Measurements from ENCODE around the gene AGTR1.
"Not testable (repeated sequence)": the region's sequence is repeated elsewhere in the genome, so short reads cannot be mapped to it uniquely, and the experiment has no call there.

The AGTR1 gene

DNA sequence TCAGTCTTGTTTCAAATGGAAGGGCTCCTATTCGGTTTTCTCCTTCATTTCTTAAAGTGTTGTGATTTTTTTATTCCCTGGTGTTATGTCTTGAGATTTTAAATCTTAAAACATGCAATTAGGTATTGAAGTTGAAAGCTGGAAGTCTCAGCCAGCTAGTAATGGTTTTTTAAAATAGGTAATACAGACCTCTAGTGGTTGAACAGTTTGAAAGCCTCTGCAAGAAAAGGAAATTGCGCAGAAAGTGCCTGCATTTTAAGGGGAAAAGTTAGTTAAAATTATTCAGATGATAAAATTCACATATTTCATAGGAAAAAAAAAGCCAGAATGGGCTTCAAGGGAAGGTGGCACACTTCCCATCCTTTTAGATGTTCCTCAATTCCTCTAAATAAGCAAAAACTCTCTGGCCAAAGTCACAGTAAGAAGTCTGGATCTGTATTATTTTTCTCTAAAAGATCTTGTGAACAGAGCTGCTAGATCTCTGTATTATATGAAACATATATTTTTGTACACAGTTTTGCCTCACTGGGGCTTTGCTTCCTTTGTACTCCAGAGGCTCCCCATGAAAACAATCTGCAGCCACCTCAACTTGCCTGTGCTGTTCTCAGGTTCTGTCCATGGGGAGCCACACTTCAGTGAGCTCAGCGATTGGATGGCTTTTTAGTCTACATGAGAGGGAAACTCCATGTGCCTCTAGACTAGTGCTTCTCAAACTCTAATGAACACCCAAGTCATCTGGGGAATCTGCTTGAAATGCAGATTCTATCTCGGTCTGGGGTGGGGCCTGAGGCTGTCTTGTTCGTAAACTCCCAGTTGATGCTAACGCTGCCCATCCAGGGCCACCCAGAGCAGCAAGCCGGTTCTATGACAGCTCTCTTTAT, 21.5 kb downstream of the AGTR1 start:
- no peak for DNase-seq

DNA sequence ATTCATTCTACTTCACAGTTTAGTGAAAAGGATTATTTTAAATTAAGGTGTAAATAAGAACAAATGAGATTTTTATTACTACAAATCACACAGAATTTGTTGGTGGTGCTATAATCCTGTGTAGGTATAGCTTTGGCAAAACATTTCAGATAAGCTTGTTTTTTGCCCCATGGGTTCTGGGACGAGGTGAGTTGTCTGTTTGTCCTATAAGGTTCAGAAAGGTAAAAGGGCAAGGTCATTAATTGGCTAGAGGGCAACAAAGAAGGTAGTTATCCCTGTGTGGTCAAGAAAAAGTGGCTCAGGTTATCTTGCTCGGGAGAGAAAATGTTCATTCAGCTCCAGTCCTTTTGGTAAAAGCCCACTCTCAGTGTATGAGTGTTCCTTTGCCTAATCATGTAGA, 23.2 kb downstream of the AGTR1 start:
- DNase-seq: no peak

DNA sequence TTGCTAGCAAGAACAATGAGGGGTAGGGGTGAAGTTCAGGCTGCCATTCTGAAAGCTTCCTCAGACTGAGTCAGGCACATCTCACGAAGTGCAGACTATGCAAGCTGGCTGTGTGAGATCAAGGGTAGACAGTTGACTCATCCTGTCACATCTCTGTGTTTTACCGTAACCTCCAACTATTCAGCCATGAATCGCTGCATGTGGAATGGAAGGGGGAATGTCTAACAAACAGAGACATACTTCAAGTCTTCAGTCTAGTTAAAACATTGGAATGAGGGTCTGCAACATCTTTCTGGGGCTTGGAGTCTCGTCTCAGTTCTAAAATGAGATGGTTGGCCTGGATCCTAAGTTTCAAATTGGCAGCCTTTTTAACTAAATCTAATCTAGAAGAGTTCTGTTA, 25.9 kb downstream of the AGTR1 start:
- DNase-seq: no peak

DNA sequence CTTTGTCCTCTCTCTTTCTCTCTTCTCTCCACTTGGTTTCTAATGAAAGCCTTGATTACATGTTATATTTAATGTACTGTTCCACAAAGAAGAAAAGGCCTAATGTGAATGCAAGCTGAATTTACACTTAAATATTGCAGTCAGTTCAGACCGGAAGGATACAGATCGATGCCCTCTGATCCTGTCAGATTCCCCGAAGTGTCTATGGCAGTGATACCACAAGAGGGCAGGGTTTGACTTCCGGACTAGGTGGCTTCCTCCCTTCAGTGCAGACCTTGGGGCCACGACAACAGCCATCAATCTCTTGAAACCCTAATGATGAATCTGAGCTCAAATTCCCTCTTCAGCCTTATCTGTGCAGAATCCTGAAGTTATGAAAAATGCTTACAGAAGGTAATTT, 29.5 kb downstream of the AGTR1 start:
- no peak for DNase-seq

DNA sequence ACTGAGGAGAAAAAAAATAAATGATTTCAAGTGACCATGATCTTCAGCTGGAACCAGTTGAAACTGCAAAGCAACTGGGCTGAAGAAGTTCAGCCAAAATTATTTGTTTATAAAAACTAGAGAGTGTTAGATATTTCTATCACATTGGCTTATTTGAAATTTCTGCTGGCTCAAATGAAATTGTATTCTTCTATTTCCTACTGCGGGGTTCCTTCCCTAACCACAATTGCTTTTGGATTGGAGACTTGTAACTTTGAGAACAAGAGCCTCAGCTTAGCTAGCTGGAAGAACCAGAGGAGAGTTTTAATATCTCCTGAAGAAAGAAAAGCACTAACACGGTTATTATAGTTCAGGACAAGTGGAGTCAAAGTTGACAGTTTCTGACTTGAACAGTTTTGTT, 31.1 kb downstream of the AGTR1 start:
- no peak for DNase-seq

DNA sequence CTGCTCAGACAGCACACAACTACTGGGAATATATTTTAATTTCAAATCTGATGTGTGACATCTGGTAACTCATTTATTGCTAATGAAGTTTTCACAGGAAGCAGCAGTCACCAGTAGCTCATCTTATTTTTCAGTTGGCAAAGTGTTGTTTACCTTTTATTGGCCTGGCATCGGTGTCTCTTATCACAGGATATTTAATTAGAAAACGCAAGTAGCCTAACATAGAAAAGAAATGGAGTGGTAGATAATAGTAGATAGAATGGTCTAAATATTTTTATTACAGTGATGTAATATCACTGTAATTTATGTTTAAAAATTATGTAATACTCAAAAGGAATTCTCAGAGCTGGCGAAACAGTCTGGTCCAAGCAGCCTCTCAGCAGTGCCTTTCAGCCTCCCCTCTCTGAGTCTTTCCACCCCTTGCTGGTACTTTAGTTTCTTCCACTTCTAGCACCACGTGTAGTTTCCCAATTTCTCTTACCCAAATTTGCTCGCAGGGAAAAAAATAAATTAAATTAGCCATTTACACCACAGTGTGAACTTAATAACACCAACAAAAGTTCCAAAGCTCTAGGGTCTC, 31.9 kb downstream of the AGTR1 start:
- DNase-seq: no peak

DNA sequence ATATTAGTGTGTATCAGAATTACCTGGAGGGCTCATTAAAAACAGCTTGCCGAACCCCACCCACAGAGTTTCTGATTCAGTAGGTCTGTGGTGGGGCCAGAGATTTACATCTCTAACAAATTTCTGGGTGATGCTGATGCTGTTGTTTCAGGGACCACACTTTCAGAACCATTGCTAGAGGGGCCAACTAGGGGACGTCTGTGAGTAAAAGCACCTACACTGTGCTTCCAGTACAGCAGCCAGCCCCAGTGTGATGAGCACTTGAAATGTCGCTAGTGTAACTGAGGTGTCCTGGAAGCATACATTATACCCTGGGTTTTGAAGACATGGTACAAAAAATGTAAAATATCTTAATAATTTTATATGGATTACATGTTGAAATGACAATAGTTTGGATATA, 33.0 kb downstream of the AGTR1 start:
- DNase-seq: no peak

DNA sequence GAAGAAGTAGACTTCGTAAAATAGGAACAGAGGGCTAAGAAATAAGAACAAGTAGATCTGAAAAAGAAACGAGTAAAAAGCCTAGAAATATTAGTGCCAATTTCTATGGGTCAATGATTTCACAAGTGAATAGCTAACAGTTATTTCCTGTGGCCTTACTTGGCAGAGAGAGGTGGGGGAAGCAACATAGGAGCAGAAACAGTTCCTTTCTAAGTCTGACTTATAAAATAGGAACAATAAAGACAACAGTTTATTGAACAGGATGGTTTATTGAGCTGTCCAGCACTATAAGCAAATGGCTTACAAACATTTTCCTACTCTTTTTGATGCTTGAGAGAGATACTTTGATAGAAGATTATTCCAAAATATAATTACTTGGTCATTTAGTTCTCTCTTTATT, 37.9 kb downstream of the AGTR1 start:
- DNase-seq: no peak

DNA sequence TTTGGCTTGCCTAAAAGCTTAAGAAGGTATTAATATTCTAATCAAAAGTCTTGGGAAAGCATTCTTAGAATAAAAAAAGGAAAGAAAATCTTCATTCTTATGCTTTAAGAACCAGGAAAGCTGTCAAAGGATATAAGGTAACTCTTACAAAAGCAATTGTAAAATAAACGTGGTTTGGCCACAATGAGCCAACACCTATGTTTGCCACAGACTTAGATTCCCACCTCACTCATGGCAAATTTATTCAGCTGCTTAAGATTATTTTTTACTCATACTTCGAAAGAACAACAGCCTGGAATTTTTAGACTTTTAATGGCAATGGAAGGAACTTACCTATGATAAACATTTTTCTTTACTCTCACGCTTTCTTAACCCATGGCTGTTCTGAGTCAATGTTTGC, 38.4 kb downstream of the AGTR1 start:
- DNase-seq: no peak

DNA sequence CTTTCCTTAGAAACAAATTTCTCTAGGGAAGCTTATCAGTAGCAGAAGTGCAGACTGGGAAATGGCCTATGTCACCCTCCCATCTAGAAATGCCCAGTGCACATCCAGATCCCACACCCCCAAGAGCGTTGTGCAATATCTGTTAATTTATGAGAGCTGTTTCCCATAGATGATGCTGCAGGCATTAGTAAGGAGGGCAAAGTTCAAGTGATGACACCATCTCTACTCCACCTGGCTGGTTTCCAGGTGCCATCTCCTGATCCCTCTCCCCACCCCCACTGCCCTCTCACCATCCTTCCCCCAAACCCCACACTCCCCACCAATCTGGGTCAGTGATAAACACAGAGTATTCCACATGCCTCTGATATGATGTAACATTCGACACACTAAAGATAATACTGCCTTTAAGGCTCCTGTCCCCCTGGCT, 39.4 kb downstream of the AGTR1 start:
- DNase-seq: no peak

DNA sequence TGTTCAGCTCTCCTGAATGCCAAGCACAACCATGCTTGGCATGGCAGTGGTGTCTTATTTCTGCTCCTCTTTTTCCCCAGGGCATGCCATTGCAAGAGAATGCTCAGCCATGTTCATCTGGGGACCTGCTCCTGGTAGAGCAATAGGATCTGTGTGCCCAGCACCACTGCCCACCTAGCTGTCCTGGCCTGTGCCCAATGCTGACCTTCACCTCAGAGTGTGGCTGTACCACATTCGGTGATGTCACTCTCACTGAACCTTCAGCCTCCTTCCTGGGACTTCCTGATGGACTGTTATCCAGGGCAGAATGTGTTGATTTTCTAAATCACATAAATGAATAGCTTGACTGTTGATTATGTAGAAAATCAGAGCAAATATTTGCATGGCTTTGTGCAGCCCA, 42.0 kb downstream of the AGTR1 start:
- DNase-seq: no peak

DNA sequence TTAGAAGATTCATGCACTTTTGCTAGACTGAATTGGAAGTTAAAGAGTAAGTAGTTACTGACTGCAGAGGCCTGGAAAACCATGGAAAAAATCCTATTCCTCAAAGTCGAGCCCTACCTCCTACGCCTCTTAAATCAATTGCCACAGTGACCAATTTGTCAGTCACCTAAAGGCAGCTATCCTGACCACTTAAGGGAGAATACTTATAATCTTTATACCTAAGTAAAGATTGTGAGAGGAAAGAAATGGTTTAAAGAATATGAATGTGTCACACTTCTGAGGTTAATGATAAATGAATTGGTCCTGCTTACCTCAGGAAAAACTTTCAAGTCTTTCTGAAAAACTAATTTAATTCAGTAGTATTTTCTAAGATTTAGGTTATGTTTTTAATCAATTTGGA, 42.6 kb downstream of the AGTR1 start:
- no peak for DNase-seq

DNA sequence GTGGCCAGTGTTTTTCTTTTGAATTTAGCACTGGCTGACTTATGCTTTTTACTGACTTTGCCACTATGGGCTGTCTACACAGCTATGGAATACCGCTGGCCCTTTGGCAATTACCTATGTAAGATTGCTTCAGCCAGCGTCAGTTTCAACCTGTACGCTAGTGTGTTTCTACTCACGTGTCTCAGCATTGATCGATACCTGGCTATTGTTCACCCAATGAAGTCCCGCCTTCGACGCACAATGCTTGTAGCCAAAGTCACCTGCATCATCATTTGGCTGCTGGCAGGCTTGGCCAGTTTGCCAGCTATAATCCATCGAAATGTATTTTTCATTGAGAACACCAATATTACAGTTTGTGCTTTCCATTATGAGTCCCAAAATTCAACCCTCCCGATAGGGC, 43.5 kb downstream of the AGTR1 start:
- DNase-seq: no peak

DNA sequence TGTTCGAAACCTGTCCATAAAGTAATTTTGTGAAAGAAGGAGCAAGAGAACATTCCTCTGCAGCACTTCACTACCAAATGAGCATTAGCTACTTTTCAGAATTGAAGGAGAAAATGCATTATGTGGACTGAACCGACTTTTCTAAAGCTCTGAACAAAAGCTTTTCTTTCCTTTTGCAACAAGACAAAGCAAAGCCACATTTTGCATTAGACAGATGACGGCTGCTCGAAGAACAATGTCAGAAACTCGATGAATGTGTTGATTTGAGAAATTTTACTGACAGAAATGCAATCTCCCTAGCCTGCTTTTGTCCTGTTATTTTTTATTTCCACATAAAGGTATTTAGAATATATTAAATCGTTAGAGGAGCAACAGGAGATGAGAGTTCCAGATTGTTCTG, 44.4 kb downstream of the AGTR1 start:
- no peak for DNase-seq

DNA sequence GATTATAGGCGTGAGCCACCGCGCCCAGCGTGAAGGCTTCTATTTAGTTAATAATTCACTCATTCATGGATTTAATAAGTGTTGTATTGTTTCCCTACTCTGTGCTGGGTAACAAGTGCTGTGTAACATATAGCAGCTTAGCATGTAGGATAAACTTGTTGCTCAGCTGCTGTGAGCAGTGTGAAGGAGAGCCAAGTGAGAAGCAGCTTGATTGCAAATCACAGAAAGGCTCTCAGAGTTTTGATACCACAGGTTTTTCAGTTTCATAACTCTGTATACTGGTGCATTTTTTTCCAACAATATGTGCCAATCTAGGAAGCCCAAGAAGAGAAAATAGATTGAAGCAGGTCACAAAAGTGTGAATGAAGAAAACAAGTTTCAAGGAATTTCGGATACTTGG, 48.4 kb downstream of the AGTR1 start:
- no peak for DNase-seq

DNA sequence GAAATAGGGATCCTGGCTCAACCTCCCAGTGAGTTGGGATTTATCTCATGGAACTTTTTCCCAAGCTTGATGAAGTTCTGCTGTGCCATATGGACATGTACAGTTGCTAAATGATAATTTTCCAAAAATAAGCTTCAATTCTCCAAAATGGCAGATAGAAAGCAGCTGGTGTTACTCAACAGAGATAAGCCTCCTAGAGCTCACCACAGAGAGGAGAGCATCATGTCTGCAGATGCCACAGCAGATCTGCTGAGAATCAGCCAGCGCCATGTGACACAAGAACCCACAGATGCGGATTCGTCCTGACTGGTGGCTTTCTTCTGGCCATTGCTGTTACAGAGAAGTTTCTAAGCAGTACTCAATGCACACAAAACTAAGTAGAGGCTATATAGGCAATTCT, 50.6 kb downstream of the AGTR1 start:
- DNase-seq: no peak

DNA sequence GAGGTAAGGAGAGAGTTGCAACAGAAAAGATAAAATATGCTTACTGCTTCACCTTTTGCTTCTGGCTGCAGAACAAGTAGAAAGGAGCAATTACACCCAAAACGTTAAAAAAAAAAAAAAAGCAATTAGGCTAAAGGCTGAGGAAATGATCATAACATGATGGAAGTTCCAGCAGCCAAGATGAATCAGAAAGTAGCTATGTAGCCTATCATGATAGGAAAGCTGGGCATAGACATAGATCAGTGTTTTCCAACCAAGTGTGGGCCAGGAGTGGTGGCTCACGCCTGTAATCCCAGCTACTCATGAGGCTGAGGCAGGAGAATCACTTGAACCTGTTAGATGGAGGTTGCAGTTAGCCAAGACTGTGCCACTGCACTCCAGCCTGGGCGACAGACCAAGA, 52.6 kb downstream of the AGTR1 start:
- DNase-seq: no peak

DNA sequence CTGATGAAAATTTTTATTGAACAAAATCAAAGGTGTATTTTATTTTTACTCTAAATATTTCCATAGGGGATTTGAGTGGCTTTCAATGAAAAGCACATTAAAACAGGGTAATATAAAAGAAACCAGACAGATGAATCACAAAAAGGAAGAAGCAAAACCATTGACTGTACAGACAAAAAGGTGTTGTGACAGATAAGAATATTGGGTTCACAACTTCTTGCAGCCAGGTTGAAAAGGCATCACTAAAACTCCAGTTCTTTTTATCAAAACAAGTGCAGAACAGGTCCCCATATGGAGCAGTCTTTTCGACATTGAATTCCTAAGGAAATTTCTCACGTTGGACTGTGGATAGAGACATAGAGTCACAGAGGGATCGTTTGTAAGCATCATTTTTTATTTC, 53.8 kb downstream of the AGTR1 start:
- no peak for DNase-seq

DNA sequence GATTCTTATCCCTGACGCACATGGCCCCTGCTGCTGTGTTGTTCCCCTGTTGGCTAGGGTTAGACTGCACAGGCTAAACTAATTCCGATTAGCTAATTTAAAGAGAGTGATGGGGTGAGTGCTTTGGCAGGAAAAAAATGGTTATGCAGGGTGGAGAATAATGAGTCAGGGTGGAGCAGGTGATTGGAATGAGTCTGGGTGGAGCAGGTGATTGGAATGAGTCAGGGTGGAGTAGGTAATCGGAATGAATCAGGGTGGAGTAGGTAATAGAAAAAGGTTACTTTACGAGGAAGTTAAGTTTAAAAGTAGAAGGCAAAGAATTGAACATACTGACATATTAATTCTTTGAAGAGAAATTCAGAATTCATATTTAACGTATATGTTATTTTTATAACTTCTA, 55.7 kb downstream of the AGTR1 start:
- not testable (repeated sequence) for DNase-seq

DNA sequence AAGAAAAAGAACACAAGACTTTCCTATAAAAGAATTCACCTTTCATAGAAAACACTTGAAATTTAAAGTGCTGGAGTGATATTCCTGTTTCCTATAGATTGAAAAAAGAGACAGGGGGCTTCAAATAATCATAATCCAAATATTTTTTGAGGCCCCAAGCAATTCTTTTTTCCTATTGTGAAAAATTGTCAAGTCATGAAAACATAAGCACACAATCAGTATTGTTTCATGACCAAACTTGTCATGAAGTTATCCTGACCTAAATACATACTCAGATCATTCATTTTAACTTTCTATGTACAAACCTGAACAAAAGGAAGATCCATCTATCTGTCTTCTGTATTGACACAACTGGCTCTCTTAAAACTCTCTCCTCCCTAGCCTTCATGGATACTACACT, 57.9 kb downstream of the AGTR1 start:
- DNase-seq: no peak

DNA sequence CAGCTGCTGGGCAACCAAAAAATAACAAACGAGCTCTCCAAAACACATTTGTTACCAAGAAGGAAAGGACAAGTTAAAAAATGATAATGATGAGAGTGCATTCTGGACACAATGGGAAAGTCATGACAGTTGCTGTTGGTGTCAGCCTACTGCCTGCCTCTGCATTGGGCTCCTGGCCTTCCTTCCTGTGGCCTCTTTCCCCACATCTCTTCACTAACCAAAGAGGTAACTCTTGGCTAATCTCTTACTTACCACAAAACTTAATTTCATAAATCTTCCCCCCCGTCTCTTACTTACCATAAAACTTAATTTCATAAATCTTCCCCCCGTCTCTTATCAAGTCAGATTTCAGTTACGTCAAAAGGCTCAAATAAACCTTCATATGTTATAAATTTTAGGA, 58.6 kb downstream of the AGTR1 start:
- DNase-seq: no peak

DNA sequence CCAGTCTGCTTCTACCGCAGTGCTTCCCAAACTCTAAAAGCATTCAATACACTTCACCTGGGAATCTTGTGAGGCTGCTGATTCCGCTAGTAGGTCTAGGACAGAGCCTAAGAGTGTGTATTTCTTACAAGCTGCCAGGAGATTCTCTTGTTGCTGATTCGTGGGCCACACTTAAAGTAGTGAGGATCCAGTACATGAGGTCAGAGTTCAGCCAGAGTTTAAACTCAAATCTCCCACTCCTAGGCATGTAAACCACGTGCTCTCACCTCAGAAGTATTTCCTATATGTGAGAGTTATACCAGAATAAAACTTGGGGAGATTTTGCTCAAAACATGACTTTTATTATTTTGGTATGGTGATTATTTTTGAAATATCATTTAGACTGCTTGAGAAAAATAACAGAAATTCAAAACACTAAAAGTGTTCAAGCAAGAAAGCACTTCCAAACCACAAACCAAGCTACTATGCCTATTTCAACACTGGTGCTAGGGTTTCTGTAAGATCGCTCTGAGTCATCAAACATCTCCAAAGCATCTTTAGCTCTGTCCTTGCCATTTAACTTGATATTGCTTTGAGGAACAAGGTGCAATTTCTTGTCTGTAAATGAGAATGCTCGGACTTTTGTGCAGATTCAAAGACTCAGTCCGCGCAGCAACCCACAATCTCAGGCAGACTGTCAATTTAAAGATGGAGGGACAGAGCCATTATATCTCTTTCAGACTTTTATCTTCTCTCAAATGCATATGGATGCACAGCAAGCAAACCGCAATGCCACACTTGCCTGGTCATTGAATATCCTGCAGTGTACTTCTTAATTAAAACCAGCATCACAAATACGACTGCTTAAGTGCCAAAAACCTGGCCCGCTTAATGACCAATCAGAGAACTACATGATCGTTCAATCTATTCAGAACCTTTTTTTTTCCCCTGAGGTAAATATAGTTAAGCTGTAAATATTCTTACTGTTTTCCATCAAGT, 59.8 kb downstream of the AGTR1 start:
- DNase-seq: no peak

DNA sequence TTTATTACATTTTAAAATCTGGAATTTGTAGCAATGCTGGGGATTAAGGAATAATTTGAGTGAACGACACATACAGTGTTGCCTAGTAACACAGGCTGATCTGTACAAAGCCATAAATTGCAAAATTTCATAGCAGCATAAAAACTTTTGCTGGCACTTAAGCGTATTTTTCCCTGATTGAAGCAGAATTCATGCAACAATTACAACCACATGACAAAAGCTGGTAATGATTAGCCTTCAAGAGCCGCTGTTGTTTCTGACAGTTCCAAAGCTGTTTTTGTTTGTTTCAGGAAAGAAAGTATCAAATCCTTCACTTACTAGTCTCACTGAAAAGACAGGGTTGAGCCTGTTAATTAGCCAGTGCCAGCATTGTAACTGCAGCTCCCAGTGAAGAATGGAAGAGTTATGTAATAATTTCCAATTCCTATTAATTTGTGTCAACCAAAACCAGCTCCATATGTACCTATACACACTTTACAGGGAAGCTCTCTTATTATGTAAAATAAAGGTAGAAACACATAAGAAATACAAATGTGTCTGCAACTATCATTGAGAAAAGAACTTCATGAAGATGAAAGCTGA, 60.7 kb downstream of the AGTR1 start:
- DNase-seq: no peak

Measured in stimulated activated CD4-positive, alpha-beta T cell treated with anti-CD3 and anti-CD28 coated beads, Interleukin-12 subunit alpha, Interleukin-12 subunit beta, amount 100 ng/mL, for 4 hours (primary cell).